GM12801 (cell line): ENCODE results near the gene SPNS1.

Experiments
- TF ChIP-seq, protein P1 (sequence below): IDR thresholded peaks from one replicate; pipeline ENCODE4 v1.5.1; 2011; ENCODE audit warnings: control low read depth; ENCODE audit not compliant: insufficient read length; ENCODE audit errors: extremely low read depth

The SPNS1 gene

DNA sequence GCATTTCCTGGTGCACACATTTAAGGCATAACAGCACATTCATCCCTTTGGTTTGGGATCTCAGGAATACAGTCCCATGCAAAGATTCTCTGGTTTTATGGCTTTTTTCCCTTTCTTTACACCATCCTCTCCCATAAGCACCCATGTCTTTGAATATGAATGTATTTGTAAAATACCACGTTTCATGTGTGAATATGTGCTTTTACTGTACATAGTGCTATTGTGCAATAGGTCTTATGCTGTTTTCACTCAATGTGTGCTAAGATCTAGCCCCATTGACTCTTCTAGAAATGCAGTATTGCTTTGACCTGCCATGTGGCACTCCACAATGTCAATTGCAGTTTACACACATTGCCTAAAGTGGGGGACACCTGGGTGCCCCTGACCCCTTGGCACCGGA, 10.1 kb upstream of the SPNS1 start:
- TF ChIP-seq, protein P1, sequence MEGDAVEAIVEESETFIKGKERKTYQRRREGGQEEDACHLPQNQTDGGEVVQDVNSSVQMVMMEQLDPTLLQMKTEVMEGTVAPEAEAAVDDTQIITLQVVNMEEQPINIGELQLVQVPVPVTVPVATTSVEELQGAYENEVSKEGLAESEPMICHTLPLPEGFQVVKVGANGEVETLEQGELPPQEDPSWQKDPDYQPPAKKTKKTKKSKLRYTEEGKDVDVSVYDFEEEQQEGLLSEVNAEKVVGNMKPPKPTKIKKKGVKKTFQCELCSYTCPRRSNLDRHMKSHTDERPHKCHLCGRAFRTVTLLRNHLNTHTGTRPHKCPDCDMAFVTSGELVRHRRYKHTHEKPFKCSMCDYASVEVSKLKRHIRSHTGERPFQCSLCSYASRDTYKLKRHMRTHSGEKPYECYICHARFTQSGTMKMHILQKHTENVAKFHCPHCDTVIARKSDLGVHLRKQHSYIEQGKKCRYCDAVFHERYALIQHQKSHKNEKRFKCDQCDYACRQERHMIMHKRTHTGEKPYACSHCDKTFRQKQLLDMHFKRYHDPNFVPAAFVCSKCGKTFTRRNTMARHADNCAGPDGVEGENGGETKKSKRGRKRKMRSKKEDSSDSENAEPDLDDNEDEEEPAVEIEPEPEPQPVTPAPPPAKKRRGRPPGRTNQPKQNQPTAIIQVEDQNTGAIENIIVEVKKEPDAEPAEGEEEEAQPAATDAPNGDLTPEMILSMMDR, result no peak

DNA sequence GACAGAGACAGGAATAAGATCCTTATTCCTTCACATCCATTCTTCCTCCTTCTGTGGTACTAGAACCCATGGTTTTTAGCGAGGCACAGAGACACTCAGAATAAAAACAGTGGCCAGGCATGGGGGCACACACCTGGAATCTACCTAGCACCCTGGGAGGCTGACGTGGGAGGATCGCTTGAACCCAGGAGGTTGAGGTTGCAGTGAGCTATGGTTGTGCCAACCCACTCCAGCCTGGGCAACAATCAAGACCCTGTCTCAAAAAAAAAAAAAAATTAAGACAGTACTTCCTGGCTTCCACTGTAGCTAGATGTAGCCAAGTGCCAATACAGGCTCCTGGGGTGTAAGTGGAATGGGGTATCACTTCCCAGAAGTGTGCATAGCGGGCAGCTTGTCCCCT, 7.4 kb upstream of the SPNS1 start:
- TF ChIP-seq, protein P1, result no peak

GRCh38 chr16:28974007-28974436, 556 bp upstream of the SPNS1 start:
- TF ChIP-seq, protein P1, result no peak

- TF ChIP-seq, protein P1, result no peak
Observed at GRCh38 chr16:28975158-28975599, 601 bp downstream of the SPNS1 start.

- TF ChIP-seq, protein P1, result no peak
Observed at GRCh38 chr16:28977703-28978662, 3.4 kb downstream of the SPNS1 start.

GRCh38 chr16:28980929-28981328, 6.4 kb downstream of the SPNS1 start:
- TF ChIP-seq, protein P1, result no peak

GRCh38 chr16:28981517-28981916, 6.9 kb downstream of the SPNS1 start:
- TF ChIP-seq, protein P1, result no peak
